A204.1 (cell line): ENCODE data around the gene SRPX2.

Experiments
- FAIRE-seq: peaks from 2 replicates; lab custom pipeline; 2012; peaks lifted over from hg19 to GRCh38; lab: Jason Lieb, UNC

The SRPX2 gene, protein sequence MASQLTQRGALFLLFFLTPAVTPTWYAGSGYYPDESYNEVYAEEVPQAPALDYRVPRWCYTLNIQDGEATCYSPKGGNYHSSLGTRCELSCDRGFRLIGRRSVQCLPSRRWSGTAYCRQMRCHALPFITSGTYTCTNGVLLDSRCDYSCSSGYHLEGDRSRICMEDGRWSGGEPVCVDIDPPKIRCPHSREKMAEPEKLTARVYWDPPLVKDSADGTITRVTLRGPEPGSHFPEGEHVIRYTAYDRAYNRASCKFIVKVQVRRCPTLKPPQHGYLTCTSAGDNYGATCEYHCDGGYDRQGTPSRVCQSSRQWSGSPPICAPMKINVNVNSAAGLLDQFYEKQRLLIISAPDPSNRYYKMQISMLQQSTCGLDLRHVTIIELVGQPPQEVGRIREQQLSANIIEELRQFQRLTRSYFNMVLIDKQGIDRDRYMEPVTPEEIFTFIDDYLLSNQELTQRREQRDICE

GRCh38 chrX:100643956-100644860, at the start of gene SRPX2:
TSS of gene SRPX2 (plus strand) at chrX:100644199. CDS start at chrX:100646323, 2,124 bp downstream.
- FAIRE-seq: no peak

GRCh38 chrX:100596601-100597000, 47.4 kb upstream of the SRPX2 start:
- FAIRE-seq: no peak

GRCh38 chrX:100599456-100599855, 44.5 kb upstream of the SRPX2 start:
- no peak for FAIRE-seq

- no peak for FAIRE-seq
Observed at GRCh38 chrX:100600340-100600739, 43.7 kb upstream of the SRPX2 start.

GRCh38 chrX:100600758-100601157, 43.2 kb upstream of the SRPX2 start:
- FAIRE-seq: no peak

GRCh38 chrX:100606753-100607152, 37.2 kb upstream of the SRPX2 start:
- no peak for FAIRE-seq

GRCh38 chrX:100609591-100609990, 34.4 kb upstream of the SRPX2 start:
- FAIRE-seq: no peak

- FAIRE-seq: no peak
Observed at GRCh38 chrX:100611951-100612350, 32.0 kb upstream of the SRPX2 start.

GRCh38 chrX:100615005-100615404, 29.0 kb upstream of the SRPX2 start:
- peak; percentile 34 for FAIRE-seq

DNA sequence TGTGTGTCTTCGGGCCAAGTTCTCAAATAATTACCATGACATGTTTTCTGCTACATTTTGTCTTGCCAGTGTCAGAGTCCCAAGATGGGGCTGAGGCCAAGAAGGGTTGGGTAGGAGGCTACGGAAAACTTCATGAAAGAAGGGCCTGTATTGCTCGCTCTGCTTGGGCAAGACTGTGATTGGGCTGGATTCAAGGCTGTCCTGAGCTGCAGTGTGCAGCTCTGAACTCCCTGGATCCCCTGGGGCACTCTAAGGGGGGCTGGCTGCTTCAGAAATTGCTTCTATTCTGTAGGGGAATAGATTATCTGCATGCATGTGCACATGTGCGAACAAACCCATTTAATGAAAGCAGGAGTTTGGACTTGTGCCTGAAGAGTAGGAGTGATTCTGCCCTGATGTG, 21.0 kb upstream of the SRPX2 start:
- no peak for FAIRE-seq

- FAIRE-seq: no peak
Observed at GRCh38 chrX:100625985-100626491, 18.0 kb upstream of the SRPX2 start.

DNA sequence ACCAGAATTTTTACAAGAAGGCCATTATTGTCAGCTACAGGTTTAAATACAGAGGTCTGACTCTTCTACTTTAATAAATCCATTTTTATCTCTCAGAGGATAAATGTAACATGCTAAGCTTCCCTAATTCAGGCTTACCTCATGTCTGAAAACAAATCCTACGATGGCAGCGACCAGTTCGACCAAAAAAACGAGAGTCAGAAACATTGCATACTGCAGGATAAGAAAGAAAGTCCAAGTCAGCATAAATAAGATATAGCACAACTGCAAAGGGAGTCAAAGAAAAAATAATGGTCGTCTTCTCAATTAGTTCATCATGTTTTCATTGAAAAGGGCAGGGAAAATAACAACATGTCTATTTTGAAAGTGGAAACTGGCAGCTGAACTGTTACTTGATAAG, 9.0 kb upstream of the SRPX2 start:
- no peak for FAIRE-seq

- FAIRE-seq: no peak
Observed at GRCh38 chrX:100635989-100636320, 8.0 kb upstream of the SRPX2 start.

GRCh38 chrX:100636321-100636991, 7.5 kb upstream of the SRPX2 start, which contains the start of gene TSPAN6:
TSS of gene TSPAN6 (minus strand) at chrX:100636806. CDS start at chrX:100636694, 112 bp downstream.
- FAIRE-seq: peak; percentile 87

DNA sequence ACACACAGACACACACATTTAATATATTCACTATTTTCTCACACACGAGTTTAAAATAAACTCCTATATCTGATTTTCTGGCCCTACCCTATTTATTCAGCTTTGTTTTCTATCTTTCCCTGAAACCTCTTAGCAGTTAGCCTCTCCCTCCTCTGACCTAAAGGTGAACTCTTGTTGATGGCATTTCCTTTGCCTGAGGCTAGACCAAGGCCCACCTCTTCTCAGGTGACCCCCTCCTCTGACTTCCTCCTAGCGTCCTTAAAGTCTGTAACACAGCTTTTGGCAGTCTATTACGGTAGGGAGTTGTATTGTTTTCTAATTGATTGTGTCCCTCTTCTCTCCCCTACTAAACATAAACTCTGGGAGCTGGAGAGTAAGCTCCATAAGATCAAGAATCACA, 1.7 kb upstream of the SRPX2 start:
- no peak for FAIRE-seq

GRCh38 chrX:100643212-100643611, 787 bp upstream of the SRPX2 start:
- FAIRE-seq: no peak

GRCh38 chrX:100645106-100645505, 1.1 kb downstream of the SRPX2 start:
- no peak for FAIRE-seq

DNA sequence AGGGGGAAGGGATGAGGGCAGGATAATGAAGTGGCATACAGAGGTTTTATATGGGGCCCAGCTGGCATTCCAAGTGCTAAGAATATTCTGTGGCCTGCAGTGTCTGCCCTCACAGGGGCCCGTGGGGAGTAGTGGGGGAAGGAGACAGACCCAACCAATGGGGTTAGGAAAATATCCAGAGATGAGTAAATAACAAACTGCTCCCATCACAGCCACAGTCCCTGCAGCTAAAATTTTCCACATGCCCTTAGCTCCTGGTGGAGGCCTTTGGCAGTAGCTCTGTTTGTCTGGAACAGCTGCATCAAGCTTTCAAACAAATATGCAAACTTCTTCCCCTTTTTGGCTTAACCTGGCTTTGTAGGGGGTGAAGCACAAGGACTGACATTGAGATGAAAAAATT, 3.1 kb downstream of the SRPX2 start:
- FAIRE-seq: no peak

DNA sequence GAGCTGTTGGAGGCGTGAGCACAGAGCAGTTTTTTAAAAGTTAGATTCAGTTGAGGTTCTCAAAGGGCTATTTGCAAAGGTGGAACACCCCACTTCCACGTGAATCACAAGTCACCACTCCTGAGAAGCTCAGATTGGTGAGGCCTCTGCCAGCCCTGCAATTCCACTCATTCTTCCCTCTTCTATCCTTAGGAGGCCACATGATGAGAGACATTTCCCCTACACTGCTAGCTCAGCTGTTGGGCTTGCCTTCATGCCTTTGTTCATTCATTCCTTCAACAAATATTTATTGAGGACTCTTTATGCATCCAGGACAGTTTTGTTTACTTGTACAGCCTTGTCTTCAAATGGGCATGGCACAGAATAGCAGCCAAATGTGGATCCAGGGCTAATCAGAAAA, 3.7 kb downstream of the SRPX2 start:
- FAIRE-seq: no peak

DNA sequence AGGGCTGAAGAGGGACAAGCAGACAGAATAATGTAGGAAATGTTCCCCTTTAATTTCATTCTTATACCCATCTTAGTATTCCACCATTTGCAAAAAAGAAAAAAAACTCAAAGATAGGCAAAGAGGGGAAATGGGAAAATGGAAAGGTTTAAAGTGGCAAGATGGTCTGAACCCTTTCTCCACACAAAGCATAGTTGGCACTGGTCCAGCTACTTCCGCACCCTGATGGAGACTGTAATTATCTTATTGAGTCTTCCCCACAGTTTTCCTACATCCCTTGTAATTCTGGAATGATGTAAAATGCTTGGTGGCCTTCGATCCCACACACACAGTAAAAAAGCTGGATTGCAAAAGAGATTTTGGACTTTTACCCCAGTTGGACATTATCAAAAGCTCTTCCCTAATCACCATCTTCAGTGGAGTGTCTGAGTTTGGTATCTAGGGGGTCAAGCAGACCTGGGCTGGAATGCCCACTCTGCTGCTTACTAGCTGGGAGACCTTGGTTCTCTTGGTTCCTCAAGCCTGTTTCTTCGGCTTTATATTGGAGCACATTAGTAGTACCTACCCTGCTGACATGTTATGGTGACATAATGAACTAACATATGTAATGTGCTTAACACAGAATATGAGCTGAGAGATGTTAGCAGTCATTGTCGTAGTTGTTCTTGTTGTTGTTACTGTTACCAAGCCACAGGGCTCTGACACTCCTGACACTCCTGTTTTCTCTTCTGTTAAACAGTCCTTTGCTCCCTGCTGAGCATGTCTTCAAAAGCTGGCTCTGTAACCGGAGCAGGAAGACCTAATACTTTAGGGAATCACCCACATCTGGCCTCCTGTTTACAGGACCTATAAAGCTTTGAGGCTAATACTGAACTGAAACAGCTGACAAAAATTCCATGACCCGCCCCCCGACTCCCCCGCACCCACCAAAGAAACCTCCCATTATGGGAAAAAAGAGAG, 4.7 kb downstream of the SRPX2 start:
- no peak for FAIRE-seq
